Caco-2 (cell line): ENCODE results near the gene ETFA. TPM values are rescaled to one million over a fixed set of nuclear protein-coding genes. Genes with fewer than 3 reads are reported as not detected.

Experiments used
- BruUV-seq: library from RNA; stranded (reverse); fragments of 400-500 nt; replicated peaks from 2 replicates; lab custom pipeline; 2021; lab: Mats Ljungman, UMichigan
- CTCF ChIA-PET: fragments of 300-600 bp; sonication (Branson Sonifier 250); formaldehyde crosslinking; loops from one replicate; lab custom pipeline; 2022; ENCODE audit warnings: antibody characterized with exemption; lab: Charles Lee
- POLR2A ChIA-PET: fragments of 300-600 bp; sonication (Branson Sonifier 250); formaldehyde crosslinking; loops from one replicate; lab custom pipeline; 2022; ENCODE audit warnings: antibody characterized with exemption; lab: Charles Lee
- DNase-seq, 2 experiments: peaks; one replicate each; pipeline versions ENCODE4 v3.0.0 to v3.0.0-alpha.2; 2020 to 2022
- H3K27me3 ChIP-seq: replicated peaks from 2 replicates; pipeline ENCODE4 v1.6.0; 2011; ENCODE audit warnings: low read length; ENCODE audit not compliant: control insufficient read depth, insufficient read depth
- H3K36me3 ChIP-seq: 2 replicates; pipeline ENCODE4 v1.5.1; 2011; ENCODE audit warnings: low read length; ENCODE audit not compliant: control insufficient read depth, insufficient read depth
- H3K4me1 ChIP-seq: fragments of 250-450 bp; sonication (Bioruptor Pico); 2 replicates; pipeline ENCODE4 v1.5.1; 2020; ENCODE audit warnings: mild to moderate bottlenecking
- H3K4me3 ChIP-seq: 2 replicates; pipeline ENCODE4 v1.5.1; 2011; ENCODE audit warnings: low read depth, mild to moderate bottlenecking, control low read depth, low read length
- H3K9me3 ChIP-seq: fragments of 250-450 bp; sonication (Bioruptor Pico); 2 replicates; pipeline ENCODE4 v1.5.1; 2020; ENCODE audit warnings: mild to moderate bottlenecking, moderate library complexity
- H3K27ac Mint-ChIP-seq: one replicate; pipeline ENCODE4 v1.8.0; 2022; ENCODE audit warnings: mixed read lengths; ENCODE audit not compliant: unreplicated experiment
- H3K27me3 Mint-ChIP-seq: one replicate; pipeline ENCODE4 v1.8.0; 2022; ENCODE audit warnings: mixed read lengths; ENCODE audit not compliant: insufficient read depth, unreplicated experiment
- H3K36me3 Mint-ChIP-seq: one replicate; pipeline ENCODE4 v1.8.0; 2022; ENCODE audit warnings: mild to moderate bottlenecking, mixed read lengths; ENCODE audit not compliant: insufficient read depth, unreplicated experiment
- H3K4me1 Mint-ChIP-seq: one replicate; pipeline ENCODE4 v1.8.0; 2022; ENCODE audit warnings: low read depth, mixed read lengths; ENCODE audit not compliant: unreplicated experiment
- H3K4me3 Mint-ChIP-seq: one replicate; pipeline ENCODE4 v1.8.0; 2022; ENCODE audit warnings: mild to moderate bottlenecking, moderate library complexity, mixed read lengths; ENCODE audit not compliant: unreplicated experiment
- H3K9me3 Mint-ChIP-seq: one replicate; pipeline ENCODE4 v1.8.0; 2022; ENCODE audit warnings: mixed read lengths; ENCODE audit not compliant: unreplicated experiment
- intact Hi-C: fragments of 100-400 bp; cut with micrococcal nuclease; formaldehyde crosslinking; loops from one replicate; pipeline ENCODE4 v1.10.0; 2022; ENCODE audit not compliant: unreplicated experiment
- total RNA-seq: library from RNA; stranded (reverse); gene quantifications from 2 replicates; pipeline ENCODE4 v1.2.3, GENCODE V29; 2022
- TF ChIP-seq, protein P1 (sequence below), 2 experiments: fragments of 200-600 bp in 1 of 2; IDR thresholded peaks; 1 replicate in 1 of 2; 2 replicates in 1 of 2; pipeline versions ENCODE4 v1.5.1 to v1.8.0; 2011 to 2022; ENCODE audit warnings: antibody characterized with exemption in 1 of 2, control low read depth in 1 of 2, inconsistent platforms in 1 of 2, low read depth in 1 of 2, low read length in 1 of 2, mild to moderate bottlenecking in 1 of 2, moderate library complexity in 1 of 2; ENCODE audit not compliant: insufficient read depth in 1 of 2, severe bottlenecking in 1 of 2, unreplicated experiment in 1 of 2

Gene ETFA
- total RNA-seq, 1 experiment from 2014 or later, result 260 TPM

GRCh38 chr15:76169911-76170800, 141.1 kb downstream of the ETFA start:
- intact Hi-C loops, result no loop called here
- POLR2A ChIA-PET, result no interaction called here
- no peak overlapping the region for H3K4me3 Mint-ChIP-seq
- H3K9me3 Mint-ChIP-seq, result no peaks in the 10 kb centered on the region
- Histone ChIP-seq H3K27me3 (no peaks in the 10 kb centered on the region), H3K9me3 (no peaks in the 10 kb centered on the region), H3K4me3 (no peak overlapping the region), H3K4me1 (no peaks in the 10 kb centered on the region), H3K36me3 (no peaks in the 10 kb centered on the region)
- H3K4me1 Mint-ChIP-seq, result no peaks in the 10 kb centered on the region
- BruUV-seq, result no TSS peak
- DNase-seq, result no peak
- no peaks in the 10 kb centered on the region for H3K36me3 Mint-ChIP-seq
- TF ChIP-seq, protein P1, sequence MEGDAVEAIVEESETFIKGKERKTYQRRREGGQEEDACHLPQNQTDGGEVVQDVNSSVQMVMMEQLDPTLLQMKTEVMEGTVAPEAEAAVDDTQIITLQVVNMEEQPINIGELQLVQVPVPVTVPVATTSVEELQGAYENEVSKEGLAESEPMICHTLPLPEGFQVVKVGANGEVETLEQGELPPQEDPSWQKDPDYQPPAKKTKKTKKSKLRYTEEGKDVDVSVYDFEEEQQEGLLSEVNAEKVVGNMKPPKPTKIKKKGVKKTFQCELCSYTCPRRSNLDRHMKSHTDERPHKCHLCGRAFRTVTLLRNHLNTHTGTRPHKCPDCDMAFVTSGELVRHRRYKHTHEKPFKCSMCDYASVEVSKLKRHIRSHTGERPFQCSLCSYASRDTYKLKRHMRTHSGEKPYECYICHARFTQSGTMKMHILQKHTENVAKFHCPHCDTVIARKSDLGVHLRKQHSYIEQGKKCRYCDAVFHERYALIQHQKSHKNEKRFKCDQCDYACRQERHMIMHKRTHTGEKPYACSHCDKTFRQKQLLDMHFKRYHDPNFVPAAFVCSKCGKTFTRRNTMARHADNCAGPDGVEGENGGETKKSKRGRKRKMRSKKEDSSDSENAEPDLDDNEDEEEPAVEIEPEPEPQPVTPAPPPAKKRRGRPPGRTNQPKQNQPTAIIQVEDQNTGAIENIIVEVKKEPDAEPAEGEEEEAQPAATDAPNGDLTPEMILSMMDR (IDR thresholded peaks at IDR 0.05; ENCODE audit: insufficient read depth in 1 of 2, low read depth in 1 of 2, low read length in 1 of 2, severe bottlenecking in 1 of 2, unreplicated experiment in 1 of 2), result no peak
- H3K27ac Mint-ChIP-seq, result no peak overlapping the region
- H3K27me3 Mint-ChIP-seq, result no peaks in the 10 kb centered on the region
- CTCF ChIA-PET, result interaction anchor here (0.7 to 1.2 kb wide), 2 partner anchors 19 to 22 kb away, joined by 3 read pairs; no protein-coding TSS in a partner anchor

DNA sequence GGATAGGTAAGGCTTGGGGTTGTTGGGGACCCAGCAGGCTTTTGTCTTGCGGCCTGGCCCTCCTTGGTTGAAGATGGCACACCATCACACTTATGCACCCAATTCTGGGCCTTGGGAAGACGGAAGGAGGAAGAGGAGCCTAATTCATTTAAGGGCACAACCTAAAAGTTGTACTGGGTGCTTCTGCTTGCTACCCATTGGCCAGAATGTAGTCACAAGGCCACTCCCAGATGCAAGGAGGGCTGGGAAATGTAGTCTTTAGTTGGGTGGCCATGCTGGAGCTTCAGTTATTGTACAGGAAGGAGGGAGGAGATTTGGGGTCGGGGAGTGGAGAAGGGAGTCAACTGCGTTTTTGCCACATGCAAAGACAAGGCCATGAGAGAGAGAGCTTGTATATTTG, 142.3 kb downstream of the ETFA start:
- DNase-seq, result peak in 1 of 2 experiments; percentile 17
- TF ChIP-seq, protein P1 (IDR thresholded peaks at IDR 0.05; ENCODE audit: insufficient read depth in 1 of 2, low read depth in 1 of 2, low read length in 1 of 2, severe bottlenecking in 1 of 2, unreplicated experiment in 1 of 2), result no peak
- Mint-ChIP-seq H3K27ac (no peak overlapping the region), H3K4me1 (no peaks in the 10 kb centered on the region), H3K27me3 (no peaks in the 10 kb centered on the region), H3K9me3 (no peaks in the 10 kb centered on the region), H3K4me3 (no peak overlapping the region), H3K36me3 (no peaks in the 10 kb centered on the region)
- H3K9me3 ChIP-seq, result no peaks in the 10 kb centered on the region
- ChIA-PET POLR2A (no interaction called here), CTCF (interaction anchor here (1.2 kb wide), 1 partner anchor 21 kb away, joined by 3 read pairs; no protein-coding TSS in a partner anchor)
- H3K4me1 ChIP-seq, result no peaks in the 10 kb centered on the region
- H3K36me3 ChIP-seq, result no peaks in the 10 kb centered on the region
- BruUV-seq, result no TSS peak
- H3K27me3 ChIP-seq, result no peaks in the 10 kb centered on the region
- H3K4me3 ChIP-seq, result no peak overlapping the region
- intact Hi-C loops, result no loop called here

DNA sequence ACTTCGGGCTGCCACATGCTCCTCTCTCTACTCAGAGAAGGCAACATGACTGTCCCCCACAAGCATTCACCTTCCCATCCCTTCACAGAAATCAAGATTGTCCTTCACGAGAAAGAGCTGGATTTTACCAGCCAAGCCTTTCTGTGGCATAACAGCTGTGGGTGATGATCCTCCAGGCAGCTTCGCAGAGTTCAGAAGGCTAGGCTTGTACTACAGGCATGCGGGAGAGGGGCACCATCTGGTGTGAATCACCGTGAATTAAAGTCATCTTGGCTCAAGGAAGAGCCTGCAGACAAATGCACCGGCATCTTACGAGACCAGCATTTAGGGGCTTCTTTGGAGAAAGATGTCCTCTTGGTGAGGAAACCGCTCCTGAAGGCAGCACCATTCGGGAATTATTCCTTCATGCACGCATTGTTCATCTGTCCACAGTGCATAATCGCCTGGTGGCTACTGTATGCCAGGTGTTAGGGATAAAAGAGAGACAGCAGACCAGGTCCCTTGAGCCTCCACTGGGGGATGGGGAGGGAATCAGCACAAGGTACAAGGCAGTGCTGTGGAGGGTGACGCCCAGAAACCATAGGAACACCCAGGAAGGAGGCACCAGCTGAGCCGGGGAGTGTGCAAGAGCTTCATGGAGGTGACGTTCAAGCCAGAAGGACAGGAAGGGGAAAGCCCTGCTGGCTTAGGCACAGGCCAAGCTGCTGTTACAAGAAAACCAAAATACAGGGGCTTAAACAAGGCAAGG, 142.9 kb downstream of the ETFA start:
- TF ChIP-seq, protein P1 (IDR thresholded peaks at IDR 0.05; ENCODE audit: insufficient read depth in 1 of 2, low read depth in 1 of 2, low read length in 1 of 2, severe bottlenecking in 1 of 2, unreplicated experiment in 1 of 2), result no peak
- H3K4me1 ChIP-seq, result peaks cover 5% of the 10 kb centered on the region; the same call in 1 of the 2 replicates
- no TSS peak for BruUV-seq
- CTCF ChIA-PET, result interaction anchor here (1.2 kb wide), 1 partner anchor 20 kb away, joined by 3 read pairs; no protein-coding TSS in a partner anchor
- H3K27me3 ChIP-seq, result no peaks in the 10 kb centered on the region
- Mint-ChIP-seq H3K36me3 (no peaks in the 10 kb centered on the region), H3K27me3 (no peaks in the 10 kb centered on the region), H3K4me1 (no peaks in the 10 kb centered on the region), H3K27ac (no peak overlapping the region), H3K9me3 (no peaks in the 10 kb centered on the region), H3K4me3 (no peak overlapping the region)
- H3K4me3 ChIP-seq, result no peak overlapping the region
- no peaks in the 10 kb centered on the region for H3K36me3 ChIP-seq
- POLR2A ChIA-PET, result no interaction called here
- DNase-seq, result no peak
- intact Hi-C loops, result no loop called here
- no peaks in the 10 kb centered on the region for H3K9me3 ChIP-seq
